ENCODE measurements around the gene ITIH5.

The ITIH5 gene

GRCh38 chr10:7513936-7514335, 152.8 kb downstream of the ITIH5 start:
- peak in 1 of 3 experiments; percentile 44 for DNase-seq

GRCh38 chr10:7513455-7513854, 153.3 kb downstream of the ITIH5 start:
- DNase-seq = peak in 1 of 3 experiments; percentile 44

- DNase-seq = peak in 2 of 3 experiments; percentile 4 to 28
Measured at GRCh38 chr10:7512487-7512886, 154.3 kb downstream of the ITIH5 start.

- DNase-seq = no peak
Measured at GRCh38 chr10:7511612-7512011, 155.2 kb downstream of the ITIH5 start.

All from NCI-H1417 (cell line).